ENCODE data around the gene PKMYT1.

DNA sequence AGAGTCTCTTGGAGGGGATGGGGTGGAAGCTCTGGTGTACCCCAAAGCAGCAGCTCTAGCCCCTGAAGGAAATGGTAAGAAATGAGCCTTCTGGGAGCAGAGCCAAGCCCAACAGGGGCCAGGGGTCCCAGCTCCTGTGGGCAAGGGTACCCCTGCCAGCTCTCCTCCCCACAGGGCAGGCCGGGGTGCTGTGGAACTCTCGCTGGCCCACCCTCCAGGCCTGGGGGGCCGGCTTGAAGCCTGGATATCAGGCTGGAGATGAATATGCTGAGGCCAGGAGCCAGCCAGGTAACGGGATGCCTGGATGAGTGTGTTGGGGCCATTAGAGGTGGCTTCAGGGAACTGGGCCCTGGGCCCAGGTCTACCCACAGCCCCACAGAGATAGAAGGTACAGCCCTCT, 20.3 kb upstream of the PKMYT1 start:
- TF ChIP-seq CTCF (IDR thresholded peaks at IDR 0.05; ENCODE audit: low read depth, low read length) (no peak), EZH2phosphoT487 (IDR thresholded peaks at IDR 0.05; ENCODE audit: low read depth) (no peak)
